ENCODE data around the gene PRCD. TPM values are rescaled to one million over a fixed set of nuclear protein-coding genes. Genes with fewer than 3 reads are reported as not detected.
A peak's percentile ranks its signal among the peaks of the same experiment; 100 is the strongest.

The PRCD gene
- total RNA-seq, 4 donors from 2014 or later: 2.3 to 20.0 (median 3.5) TPM

GRCh38 chr17:76500074-76500746 lies 39.6 kb upstream of the PRCD start:
- ATAC-seq (ENCODE audit: low FRiP score) (no peak), DNase-seq (ENCODE audit: low spot score) (no peak)
- TF ChIP-seq, protein P1, sequence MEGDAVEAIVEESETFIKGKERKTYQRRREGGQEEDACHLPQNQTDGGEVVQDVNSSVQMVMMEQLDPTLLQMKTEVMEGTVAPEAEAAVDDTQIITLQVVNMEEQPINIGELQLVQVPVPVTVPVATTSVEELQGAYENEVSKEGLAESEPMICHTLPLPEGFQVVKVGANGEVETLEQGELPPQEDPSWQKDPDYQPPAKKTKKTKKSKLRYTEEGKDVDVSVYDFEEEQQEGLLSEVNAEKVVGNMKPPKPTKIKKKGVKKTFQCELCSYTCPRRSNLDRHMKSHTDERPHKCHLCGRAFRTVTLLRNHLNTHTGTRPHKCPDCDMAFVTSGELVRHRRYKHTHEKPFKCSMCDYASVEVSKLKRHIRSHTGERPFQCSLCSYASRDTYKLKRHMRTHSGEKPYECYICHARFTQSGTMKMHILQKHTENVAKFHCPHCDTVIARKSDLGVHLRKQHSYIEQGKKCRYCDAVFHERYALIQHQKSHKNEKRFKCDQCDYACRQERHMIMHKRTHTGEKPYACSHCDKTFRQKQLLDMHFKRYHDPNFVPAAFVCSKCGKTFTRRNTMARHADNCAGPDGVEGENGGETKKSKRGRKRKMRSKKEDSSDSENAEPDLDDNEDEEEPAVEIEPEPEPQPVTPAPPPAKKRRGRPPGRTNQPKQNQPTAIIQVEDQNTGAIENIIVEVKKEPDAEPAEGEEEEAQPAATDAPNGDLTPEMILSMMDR (IDR thresholded peaks at IDR 0.05): no peak

DNA sequence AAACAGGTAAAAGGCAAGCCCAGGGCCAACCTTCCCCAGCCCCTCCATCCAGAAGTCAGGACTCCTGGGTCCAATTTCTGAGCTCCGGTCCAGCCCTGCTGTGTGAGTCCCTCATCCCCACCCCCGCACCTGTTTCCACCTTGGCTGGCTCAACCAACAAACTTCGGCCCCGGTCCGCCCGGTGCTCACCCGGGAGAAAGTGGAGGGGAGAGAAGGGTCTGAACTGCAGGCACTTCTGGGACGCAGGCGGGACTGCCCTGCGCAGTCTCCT lies 39.2 kb upstream of the PRCD start:
- ATAC-seq (ENCODE audit: low FRiP score) (no peak), DNase-seq (ENCODE audit: low spot score) (no peak)
- TF ChIP-seq, protein P1 (IDR thresholded peaks at IDR 0.05): no peak

- peak; percentile 88 for ATAC-seq (ENCODE audit: low FRiP score)
- TF ChIP-seq, protein P1 (IDR thresholded peaks at IDR 0.05): no peak
- DNase-seq (ENCODE audit: low spot score): peak; percentile 75
Observed at GRCh38 chr17:76501018-76501826, 38.6 kb upstream of the PRCD start, which contains the start of gene RHBDF2. RHBDF2 (minus strand) TSS chr17:76501423; CDS start chr17:76481524, 19,899 bp downstream.

DNA sequence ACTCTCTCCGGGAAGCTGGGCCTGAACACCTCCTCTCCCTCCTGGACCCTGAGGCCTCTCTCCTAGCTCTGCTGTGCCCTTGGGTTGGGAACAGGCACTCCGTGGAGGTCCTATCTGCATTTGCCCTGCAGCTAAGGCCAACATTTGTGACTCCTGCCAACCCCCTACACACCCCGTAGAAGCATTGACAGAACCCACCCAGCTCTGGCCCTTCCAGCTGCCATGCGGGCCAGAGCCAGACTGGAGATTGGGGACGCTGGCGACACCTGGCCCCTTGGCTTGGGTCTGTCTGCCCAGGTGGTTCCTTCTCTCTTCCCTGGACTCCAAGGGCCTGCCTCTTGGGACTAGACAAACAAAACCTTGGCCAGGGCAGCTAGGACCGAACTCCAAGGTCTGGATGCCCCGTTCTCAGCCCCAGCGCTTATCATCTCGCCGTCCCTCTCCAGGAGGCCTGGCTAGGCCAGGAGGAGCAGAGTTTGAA lies 38.0 kb upstream of the PRCD start:
- TF ChIP-seq, protein P1 (IDR thresholded peaks at IDR 0.05): no peak
- ATAC-seq (ENCODE audit: low FRiP score) (no peak), DNase-seq (ENCODE audit: low spot score) (no peak)

DNA sequence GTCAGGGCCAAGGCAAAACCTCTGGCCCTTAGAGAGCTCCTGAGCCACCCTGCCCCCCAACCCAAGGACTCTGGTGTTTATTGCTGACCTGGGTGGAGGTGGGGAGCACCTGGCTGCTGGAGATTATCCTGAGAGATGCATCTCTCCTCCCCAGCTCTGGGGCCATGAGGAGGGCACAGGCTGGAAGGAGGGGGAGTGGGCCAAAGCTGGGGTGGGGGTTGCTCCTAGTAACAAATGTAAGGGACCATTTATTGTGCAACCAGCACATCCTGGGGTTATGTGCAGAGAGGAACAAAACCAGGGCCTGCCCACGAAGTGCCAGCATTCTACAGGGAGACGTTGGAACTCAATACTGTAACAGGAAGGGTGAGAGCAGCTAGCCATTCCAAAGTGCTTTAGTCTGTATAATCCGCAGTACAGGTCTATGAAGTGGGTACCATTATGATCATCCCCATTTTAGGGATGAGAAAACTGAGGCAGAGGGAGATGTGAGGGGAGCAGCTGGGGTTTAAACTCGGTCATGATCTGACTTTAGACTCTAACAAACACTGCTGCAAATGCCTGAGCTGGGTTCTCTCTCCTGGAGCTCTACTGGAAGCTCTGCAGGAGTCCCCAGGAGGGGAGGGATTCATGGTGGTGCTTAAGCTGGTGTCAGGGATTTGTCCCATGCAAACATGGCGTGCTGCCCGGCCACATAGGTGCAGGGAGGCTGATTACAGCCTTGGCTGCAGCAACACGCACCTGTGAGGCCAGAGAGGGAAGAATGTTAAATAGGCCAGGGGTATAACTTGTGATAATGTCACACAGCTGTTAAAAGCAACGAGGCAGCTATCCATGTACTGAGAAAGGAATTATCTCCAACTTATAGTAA lies 37.3 kb upstream of the PRCD start:
- TF ChIP-seq, protein P1 (IDR thresholded peaks at IDR 0.05): no peak
- DNase-seq (ENCODE audit: low spot score) (no peak), ATAC-seq (ENCODE audit: low FRiP score) (no peak)

DNA sequence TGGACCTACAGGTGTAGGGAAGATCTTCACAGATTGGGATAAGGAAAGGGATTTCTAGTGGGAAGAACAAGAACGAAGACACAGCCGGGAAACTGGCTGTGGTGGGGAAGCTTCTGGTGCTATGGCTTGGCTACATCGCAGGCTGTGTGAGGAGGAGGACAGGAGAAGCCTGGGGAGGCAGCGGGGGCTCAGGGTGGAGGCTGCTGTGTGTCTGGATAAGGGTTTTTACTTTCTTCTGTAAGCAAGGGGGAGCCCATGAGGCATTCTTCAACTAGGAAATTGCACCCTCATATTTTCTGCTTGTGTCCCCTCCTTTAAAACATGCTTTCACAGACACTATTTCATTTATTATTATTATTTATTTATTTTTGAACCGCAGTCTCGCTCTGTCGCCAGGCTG lies 35.7 kb upstream of the PRCD start:
- no peak for ATAC-seq (ENCODE audit: low FRiP score)
- TF ChIP-seq, protein P1 (IDR thresholded peaks at IDR 0.05): no peak
- no peak for DNase-seq (ENCODE audit: low spot score)

All from omental fat pad (tissue), 4 donors.